ENCODE measurements around the gene STAG1.

DNA sequence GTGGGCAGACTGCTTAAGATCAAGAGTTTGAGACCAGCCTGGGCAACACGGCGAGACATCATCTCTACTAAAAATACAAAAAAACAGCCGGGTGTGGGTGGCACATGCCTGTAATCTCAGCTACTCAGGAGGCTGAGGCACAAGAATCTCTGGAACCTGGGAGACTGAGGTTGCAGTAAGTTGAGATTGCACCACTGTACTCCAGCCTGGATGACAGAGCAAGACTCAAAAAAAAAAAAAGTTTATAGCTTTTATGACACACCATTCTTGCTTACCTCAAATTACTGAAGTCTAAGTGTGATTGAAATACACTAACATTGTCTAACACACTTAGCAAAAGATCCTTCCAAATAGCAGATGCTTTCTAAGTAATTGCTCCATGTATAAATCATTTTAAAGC, 207.6 kb downstream of the STAG1 start:
- TF ChIP-seq, protein P1, sequence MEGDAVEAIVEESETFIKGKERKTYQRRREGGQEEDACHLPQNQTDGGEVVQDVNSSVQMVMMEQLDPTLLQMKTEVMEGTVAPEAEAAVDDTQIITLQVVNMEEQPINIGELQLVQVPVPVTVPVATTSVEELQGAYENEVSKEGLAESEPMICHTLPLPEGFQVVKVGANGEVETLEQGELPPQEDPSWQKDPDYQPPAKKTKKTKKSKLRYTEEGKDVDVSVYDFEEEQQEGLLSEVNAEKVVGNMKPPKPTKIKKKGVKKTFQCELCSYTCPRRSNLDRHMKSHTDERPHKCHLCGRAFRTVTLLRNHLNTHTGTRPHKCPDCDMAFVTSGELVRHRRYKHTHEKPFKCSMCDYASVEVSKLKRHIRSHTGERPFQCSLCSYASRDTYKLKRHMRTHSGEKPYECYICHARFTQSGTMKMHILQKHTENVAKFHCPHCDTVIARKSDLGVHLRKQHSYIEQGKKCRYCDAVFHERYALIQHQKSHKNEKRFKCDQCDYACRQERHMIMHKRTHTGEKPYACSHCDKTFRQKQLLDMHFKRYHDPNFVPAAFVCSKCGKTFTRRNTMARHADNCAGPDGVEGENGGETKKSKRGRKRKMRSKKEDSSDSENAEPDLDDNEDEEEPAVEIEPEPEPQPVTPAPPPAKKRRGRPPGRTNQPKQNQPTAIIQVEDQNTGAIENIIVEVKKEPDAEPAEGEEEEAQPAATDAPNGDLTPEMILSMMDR (IDR thresholded peaks at IDR 0.05; ENCODE audit: poor library complexity, severe bottlenecking): no peak
- TF ChIP-seq EP300 (conservative IDR thresholded peaks at IDR 0.05; ENCODE audit: poor library complexity, severe bottlenecking): no peak
- TF ChIP-seq MXI1 (conservative IDR thresholded peaks at IDR 0.05; ENCODE audit: poor library complexity, severe bottlenecking): no peak
- TF ChIP-seq, protein P2, sequence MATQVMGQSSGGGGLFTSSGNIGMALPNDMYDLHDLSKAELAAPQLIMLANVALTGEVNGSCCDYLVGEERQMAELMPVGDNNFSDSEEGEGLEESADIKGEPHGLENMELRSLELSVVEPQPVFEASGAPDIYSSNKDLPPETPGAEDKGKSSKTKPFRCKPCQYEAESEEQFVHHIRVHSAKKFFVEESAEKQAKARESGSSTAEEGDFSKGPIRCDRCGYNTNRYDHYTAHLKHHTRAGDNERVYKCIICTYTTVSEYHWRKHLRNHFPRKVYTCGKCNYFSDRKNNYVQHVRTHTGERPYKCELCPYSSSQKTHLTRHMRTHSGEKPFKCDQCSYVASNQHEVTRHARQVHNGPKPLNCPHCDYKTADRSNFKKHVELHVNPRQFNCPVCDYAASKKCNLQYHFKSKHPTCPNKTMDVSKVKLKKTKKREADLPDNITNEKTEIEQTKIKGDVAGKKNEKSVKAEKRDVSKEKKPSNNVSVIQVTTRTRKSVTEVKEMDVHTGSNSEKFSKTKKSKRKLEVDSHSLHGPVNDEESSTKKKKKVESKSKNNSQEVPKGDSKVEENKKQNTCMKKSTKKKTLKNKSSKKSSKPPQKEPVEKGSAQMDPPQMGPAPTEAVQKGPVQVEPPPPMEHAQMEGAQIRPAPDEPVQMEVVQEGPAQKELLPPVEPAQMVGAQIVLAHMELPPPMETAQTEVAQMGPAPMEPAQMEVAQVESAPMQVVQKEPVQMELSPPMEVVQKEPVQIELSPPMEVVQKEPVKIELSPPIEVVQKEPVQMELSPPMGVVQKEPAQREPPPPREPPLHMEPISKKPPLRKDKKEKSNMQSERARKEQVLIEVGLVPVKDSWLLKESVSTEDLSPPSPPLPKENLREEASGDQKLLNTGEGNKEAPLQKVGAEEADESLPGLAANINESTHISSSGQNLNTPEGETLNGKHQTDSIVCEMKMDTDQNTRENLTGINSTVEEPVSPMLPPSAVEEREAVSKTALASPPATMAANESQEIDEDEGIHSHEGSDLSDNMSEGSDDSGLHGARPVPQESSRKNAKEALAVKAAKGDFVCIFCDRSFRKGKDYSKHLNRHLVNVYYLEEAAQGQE (IDR thresholded peaks at IDR 0.05; ENCODE audit: borderline replicate concordance): no peak
- TF ChIP-seq EZH2 (IDR thresholded peaks at IDR 0.05; ENCODE audit: borderline replicate concordance, insufficient read depth, low read length, poor library complexity, severe bottlenecking): no peak

Data from neural cell (in vitro differentiated cells).